Endothelial cell (in vitro differentiated cells): ENCODE measurements around the gene LRRC10B. TPM values are rescaled to one million over a fixed set of nuclear protein-coding genes. Genes with fewer than 3 reads are reported as not detected.

Experiments
- DNase-seq: peaks from one replicate; pipeline ENCODE4 v3.0.0; 2021; ENCODE audit warnings: low spot score
- H3K27ac Mint-ChIP-seq: one replicate; pipeline ENCODE4 v1.8.0; 2021; ENCODE audit warnings: mixed read lengths, inconsistent platforms; ENCODE audit not compliant: unreplicated experiment
- H3K27me3 Mint-ChIP-seq: one replicate; pipeline ENCODE4 v1.8.0; 2021; ENCODE audit warnings: mild to moderate bottlenecking, moderate library complexity, mixed read lengths, inconsistent platforms; ENCODE audit not compliant: unreplicated experiment
- H3K36me3 Mint-ChIP-seq: one replicate; pipeline ENCODE4 v1.8.0; 2021; ENCODE audit warnings: mild to moderate bottlenecking, low read depth, mixed read lengths, inconsistent platforms; ENCODE audit not compliant: unreplicated experiment
- H3K4me1 Mint-ChIP-seq: one replicate; pipeline ENCODE4 v1.8.0; 2021; ENCODE audit warnings: mild to moderate bottlenecking, mixed read lengths, inconsistent platforms; ENCODE audit not compliant: unreplicated experiment
- H3K4me3 Mint-ChIP-seq: one replicate; pipeline ENCODE4 v1.8.0; 2021; ENCODE audit warnings: mild to moderate bottlenecking, mixed read lengths, inconsistent platforms; ENCODE audit not compliant: unreplicated experiment
- H3K9me3 Mint-ChIP-seq: one replicate; pipeline ENCODE4 v1.8.0; 2021; ENCODE audit warnings: mixed read lengths, inconsistent platforms; ENCODE audit not compliant: unreplicated experiment
- microRNA-seq: library from miRNA; unstranded; fragments of <30 nt; microRNA quantifications from one replicate; pipeline ENCODE4, GENCODE V29; 2020; ENCODE audit not compliant: unreplicated experiment
- total RNA-seq: library from RNA; stranded (reverse); fragmentation: NEBNext Ultra II Directional; extraction: Animal tissue kit (Norgen Biotek cat#: 25700); gene quantifications from one replicate; pipeline ENCODE4 v1.2.1, GENCODE V29; 2021; ENCODE audit not compliant: unreplicated experiment
- TF ChIP-seq, protein P1 (sequence below): fragments of 200-600 bp; sonication (generic); IDR thresholded peaks from one replicate; pipeline ENCODE4 v1.5.0; 2021; ENCODE audit warnings: antibody characterized with exemption; ENCODE audit not compliant: unreplicated experiment

The LRRC10B gene
- total RNA-seq, 1 donor from 2014 or later = 0.13 TPM

DNA sequence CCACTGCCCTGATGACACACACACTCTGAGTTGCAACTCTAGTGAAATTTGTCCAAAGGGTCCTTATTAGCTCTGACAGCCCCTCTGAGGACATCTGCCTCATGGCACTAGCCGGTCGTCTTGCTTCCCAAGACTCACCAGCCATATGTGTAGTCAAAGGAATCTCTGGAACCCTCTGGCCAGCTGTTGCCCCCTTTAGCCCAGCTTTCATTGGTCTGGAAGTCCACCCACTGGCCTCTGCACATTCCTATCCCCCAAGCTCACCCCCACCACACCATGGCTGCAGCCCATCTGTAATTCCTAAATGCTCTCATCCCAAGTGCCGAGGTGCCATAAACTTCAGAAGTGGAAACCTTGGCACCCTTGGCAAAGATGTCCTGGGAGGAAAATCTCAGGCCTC, 48.1 kb downstream of the LRRC10B start:
- TF ChIP-seq, protein P1, sequence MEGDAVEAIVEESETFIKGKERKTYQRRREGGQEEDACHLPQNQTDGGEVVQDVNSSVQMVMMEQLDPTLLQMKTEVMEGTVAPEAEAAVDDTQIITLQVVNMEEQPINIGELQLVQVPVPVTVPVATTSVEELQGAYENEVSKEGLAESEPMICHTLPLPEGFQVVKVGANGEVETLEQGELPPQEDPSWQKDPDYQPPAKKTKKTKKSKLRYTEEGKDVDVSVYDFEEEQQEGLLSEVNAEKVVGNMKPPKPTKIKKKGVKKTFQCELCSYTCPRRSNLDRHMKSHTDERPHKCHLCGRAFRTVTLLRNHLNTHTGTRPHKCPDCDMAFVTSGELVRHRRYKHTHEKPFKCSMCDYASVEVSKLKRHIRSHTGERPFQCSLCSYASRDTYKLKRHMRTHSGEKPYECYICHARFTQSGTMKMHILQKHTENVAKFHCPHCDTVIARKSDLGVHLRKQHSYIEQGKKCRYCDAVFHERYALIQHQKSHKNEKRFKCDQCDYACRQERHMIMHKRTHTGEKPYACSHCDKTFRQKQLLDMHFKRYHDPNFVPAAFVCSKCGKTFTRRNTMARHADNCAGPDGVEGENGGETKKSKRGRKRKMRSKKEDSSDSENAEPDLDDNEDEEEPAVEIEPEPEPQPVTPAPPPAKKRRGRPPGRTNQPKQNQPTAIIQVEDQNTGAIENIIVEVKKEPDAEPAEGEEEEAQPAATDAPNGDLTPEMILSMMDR = no peak
- H3K36me3 Mint-ChIP-seq = no peaks in the 10 kb centered on the region
- H3K27ac Mint-ChIP-seq = no peak overlapping the region
- H3K4me1 Mint-ChIP-seq = peaks cover 22% of the 10 kb centered on the region
- H3K9me3 Mint-ChIP-seq = no peaks in the 10 kb centered on the region
- peaks cover 13% of the 10 kb centered on the region for H3K27me3 Mint-ChIP-seq
- no peak for DNase-seq
- H3K4me3 Mint-ChIP-seq = peak overlapping the region; percentile 78

Small RNA genes lying within 50 kb of the gene (microRNA-seq; reads per million reads assigned to microRNA genes)
- gene MIR4488 = not detected

Other genes starting within 250 kb of the LRRC10B start
- 25.3 TPM for gene VWCE, start 213.4 kb upstream of the LRRC10B start, total RNA-seq
- gene DDB1, start 175.6 kb upstream of the LRRC10B start, total RNA-seq = 239 TPM
- 53.1 TPM for gene TKFC, start 175.5 kb upstream of the LRRC10B start, total RNA-seq
- gene CYB561A3, start 146.9 kb upstream of the LRRC10B start, total RNA-seq = 21.6 TPM
- gene TMEM138, start 146.4 kb upstream of the LRRC10B start, total RNA-seq = 18.8 TPM
- 11.6 TPM for gene TMEM216, start 116.2 kb upstream of the LRRC10B start, total RNA-seq
- gene CPSF7, start 78.8 kb upstream of the LRRC10B start, total RNA-seq = 79.5 TPM
- 47.2 TPM for gene SDHAF2, start 78.6 kb upstream of the LRRC10B start, total RNA-seq
- 9.7 TPM for gene SYT7, start 72.3 kb downstream of the LRRC10B start, total RNA-seq
- gene DAGLA, start 171.6 kb downstream of the LRRC10B start, total RNA-seq = 3.2 TPM
- 1.5 TPM for gene MYRF, start 243.9 kb downstream of the LRRC10B start, total RNA-seq